NCI-H69 (cell line): Measurements from ENCODE around the gene SAMSN1.
"Not testable (repeated sequence)": the region's sequence is repeated elsewhere in the genome, so short reads cannot be mapped to it uniquely, and the experiment has no call there.

Experiments
- DNase-seq: peaks from one replicate; lab custom pipeline; 2025; lab: John Stamatoyannopoulos, UW

The SAMSN1 gene

GRCh38 chr21:14566894-14567293 lies 20.8 kb upstream of the SAMSN1 start:
- no peak for DNase-seq

- no peak for DNase-seq
Measured at GRCh38 chr21:14562959-14563358, 16.8 kb upstream of the SAMSN1 start.

- DNase-seq, result no peak
Measured at GRCh38 chr21:14560555-14560954, 14.4 kb upstream of the SAMSN1 start.

- no peak for DNase-seq
Measured at GRCh38 chr21:14560139-14560538, 14.0 kb upstream of the SAMSN1 start.

- DNase-seq, result no peak
Measured at GRCh38 chr21:14559102-14559501, 13.0 kb upstream of the SAMSN1 start.

GRCh38 chr21:14557413-14557812 lies 11.3 kb upstream of the SAMSN1 start:
- DNase-seq, result no peak

- DNase-seq, result no peak
Measured at GRCh38 chr21:14554948-14555347, 8.8 kb upstream of the SAMSN1 start.

- no peak for DNase-seq
Measured at GRCh38 chr21:14553422-14553821, 7.3 kb upstream of the SAMSN1 start.

- DNase-seq, result no peak
Measured at GRCh38 chr21:14551741-14552140, 5.6 kb upstream of the SAMSN1 start.

- no peak for DNase-seq
Measured at GRCh38 chr21:14550135-14550534, 4.0 kb upstream of the SAMSN1 start.

- no peak for DNase-seq
Measured at GRCh38 chr21:14548779-14549178, 2.7 kb upstream of the SAMSN1 start.

GRCh38 chr21:14547834-14548513 lies 1.9 kb upstream of the SAMSN1 start:
- DNase-seq, result no peak

- not testable (repeated sequence) for DNase-seq
Measured at GRCh38 chr21:14546719-14547118, 604 bp upstream of the SAMSN1 start.

- no peak for DNase-seq
Measured at GRCh38 chr21:14543983-14544382, 2.1 kb downstream of the SAMSN1 start.

- DNase-seq, result no peak
Measured at GRCh38 chr21:14542638-14543037, 3.5 kb downstream of the SAMSN1 start.

- DNase-seq, result no peak
Measured at GRCh38 chr21:14541841-14542490, 4.1 kb downstream of the SAMSN1 start.

GRCh38 chr21:14538483-14538882 lies 7.6 kb downstream of the SAMSN1 start:
- DNase-seq, result no peak

GRCh38 chr21:14536929-14537328 lies 9.2 kb downstream of the SAMSN1 start:
- no peak for DNase-seq

- DNase-seq, result no peak
Measured at GRCh38 chr21:14535702-14536101, 10.4 kb downstream of the SAMSN1 start.

GRCh38 chr21:14533499-14534428 lies 12.4 kb downstream of the SAMSN1 start:
- no peak for DNase-seq

GRCh38 chr21:14531757-14532316 lies 14.3 kb downstream of the SAMSN1 start:
- no peak for DNase-seq

- DNase-seq, result no peak
Measured at GRCh38 chr21:14530592-14530991, 15.5 kb downstream of the SAMSN1 start.
